ENCODE results near the gene NRG2. TPM values are rescaled to one million over a fixed set of nuclear protein-coding genes. Genes with fewer than 3 reads are reported as not detected.

Gene NRG2
- total and polyA plus RNA-seq, 9 donors: 2.6 to 32.6 (median 19.3) TPM

DNA sequence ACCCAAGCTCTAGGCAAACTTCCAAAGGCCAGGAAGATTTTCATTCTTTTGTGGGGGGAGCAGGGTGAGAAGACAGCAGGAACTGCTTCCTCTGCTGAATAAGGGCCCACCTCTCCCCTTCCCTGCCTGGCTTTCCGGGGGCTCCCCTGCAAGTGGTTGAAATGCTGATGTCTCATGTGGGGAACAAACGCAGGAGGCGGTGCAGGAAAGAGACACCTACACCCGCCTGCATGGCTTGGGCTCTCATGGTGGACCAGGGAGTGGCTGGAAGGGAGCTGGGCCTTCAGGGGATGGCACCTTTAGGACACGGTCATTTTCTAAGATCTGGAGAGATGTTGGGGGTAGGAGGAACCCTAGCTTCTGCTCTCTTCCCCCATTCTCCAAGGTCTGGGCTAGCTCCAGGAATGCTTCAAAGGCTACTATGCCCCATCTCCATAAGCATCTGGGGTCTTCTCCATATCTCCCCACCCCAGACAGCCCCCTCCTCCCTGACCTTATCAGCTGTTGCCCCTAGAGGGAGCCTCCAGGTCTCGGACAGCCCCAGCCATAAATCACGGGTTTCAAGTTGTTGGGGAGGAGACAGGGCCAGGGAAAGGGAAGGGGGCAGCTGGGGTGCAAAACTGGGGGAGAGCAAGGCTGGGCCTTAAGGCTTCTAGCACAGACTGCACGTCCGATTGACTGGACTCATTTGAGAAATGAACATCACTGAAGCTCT lies 170.9 kb downstream of the NRG2 start:
- TF ChIP-seq POLR2A (IDR thresholded peaks at IDR 0.05) (no peak), EP300 (IDR thresholded peaks at IDR 0.05) (no peak)
- TF ChIP-seq, protein P1, sequence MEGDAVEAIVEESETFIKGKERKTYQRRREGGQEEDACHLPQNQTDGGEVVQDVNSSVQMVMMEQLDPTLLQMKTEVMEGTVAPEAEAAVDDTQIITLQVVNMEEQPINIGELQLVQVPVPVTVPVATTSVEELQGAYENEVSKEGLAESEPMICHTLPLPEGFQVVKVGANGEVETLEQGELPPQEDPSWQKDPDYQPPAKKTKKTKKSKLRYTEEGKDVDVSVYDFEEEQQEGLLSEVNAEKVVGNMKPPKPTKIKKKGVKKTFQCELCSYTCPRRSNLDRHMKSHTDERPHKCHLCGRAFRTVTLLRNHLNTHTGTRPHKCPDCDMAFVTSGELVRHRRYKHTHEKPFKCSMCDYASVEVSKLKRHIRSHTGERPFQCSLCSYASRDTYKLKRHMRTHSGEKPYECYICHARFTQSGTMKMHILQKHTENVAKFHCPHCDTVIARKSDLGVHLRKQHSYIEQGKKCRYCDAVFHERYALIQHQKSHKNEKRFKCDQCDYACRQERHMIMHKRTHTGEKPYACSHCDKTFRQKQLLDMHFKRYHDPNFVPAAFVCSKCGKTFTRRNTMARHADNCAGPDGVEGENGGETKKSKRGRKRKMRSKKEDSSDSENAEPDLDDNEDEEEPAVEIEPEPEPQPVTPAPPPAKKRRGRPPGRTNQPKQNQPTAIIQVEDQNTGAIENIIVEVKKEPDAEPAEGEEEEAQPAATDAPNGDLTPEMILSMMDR (IDR thresholded peaks at IDR 0.05): no peak
- H3K27me3 ChIP-seq: no peaks in the 10 kb centered on the region
- intact Hi-C loops (cut with DNase I): no loop called here
- no peaks in the 10 kb centered on the region for H3K36me3 ChIP-seq
- WGBS, 3 donors: 83 to 90% (median 85%) methylated on average over 9 of the region's 9 CpGs
- no peaks in the 10 kb centered on the region for H3K9me3 ChIP-seq
- no peak overlapping the region for H3K4me3 ChIP-seq
- peak overlapping the region in 1 of 2 donors; percentile 46 for H3K27ac ChIP-seq
- H3K4me1 ChIP-seq (ENCODE audit: insufficient read depth): peaks cover 28% of the 10 kb centered on the region
- DNase-seq: peak in 1 of 5 donors; percentile 30

DNA sequence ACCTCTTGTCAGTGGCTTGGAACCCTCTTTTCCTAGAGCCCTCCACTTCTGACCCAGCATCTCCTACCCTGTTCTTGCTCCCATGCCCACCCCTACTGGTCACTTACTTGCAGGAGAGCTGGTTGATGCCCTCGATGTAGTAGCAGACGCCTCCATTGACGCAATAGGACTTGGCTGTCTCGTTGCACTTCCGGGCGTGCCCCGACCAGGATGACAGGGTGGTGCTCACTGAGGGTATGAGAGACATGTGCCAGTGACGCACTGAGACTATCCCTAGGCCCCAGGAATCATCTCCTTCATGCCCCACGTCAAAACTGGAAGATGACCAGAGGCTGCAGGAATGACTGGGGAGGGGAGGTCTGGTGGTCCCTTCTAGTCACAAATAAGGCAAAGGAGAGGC lies 171.5 kb downstream of the NRG2 start:
- no peak for TF ChIP-seq POLR2A (IDR thresholded peaks at IDR 0.05)
- no peak for TF ChIP-seq EP300 (IDR thresholded peaks at IDR 0.05)
- TF ChIP-seq, protein P1 (IDR thresholded peaks at IDR 0.05): no peak
- Histone ChIP-seq H3K27me3 (no peaks in the 10 kb centered on the region), H3K27ac (peak overlapping the region; percentile 38 to 46), H3K36me3 (no peaks in the 10 kb centered on the region), H3K4me3 (no peak overlapping the region), H3K9me3 (no peaks in the 10 kb centered on the region), H3K4me1 (ENCODE audit: insufficient read depth) (peaks cover 28% of the 10 kb centered on the region)
- DNase-seq: peak in 1 of 5 donors; percentile 31
- intact Hi-C loops (cut with DNase I): no loop called here
- 93 to 99% (median 96%) methylated on average over 9 of the region's 9 CpGs for WGBS, 3 donors

GRCh38 chr5:139870677-139871076 lies 172.4 kb downstream of the NRG2 start:
- Histone ChIP-seq H3K27ac (peak overlapping the region; percentile 39 to 72), H3K4me3 (no peak overlapping the region), H3K36me3 (no peaks in the 10 kb centered on the region), H3K9me3 (no peaks in the 10 kb centered on the region), H3K4me1 (ENCODE audit: insufficient read depth) (peaks cover 31% of the 10 kb centered on the region), H3K27me3 (no peaks in the 10 kb centered on the region)
- intact Hi-C loops (cut with DNase I): no loop called here
- 86 to 100% (median 89%) methylated on average over 1 of the region's 1 CpG for WGBS, 3 donors
- TF ChIP-seq EP300 (IDR thresholded peaks at IDR 0.05) (no peak), POLR2A (IDR thresholded peaks at IDR 0.05) (no peak)
- TF ChIP-seq, protein P1 (IDR thresholded peaks at IDR 0.05): no peak
- peak in 1 of 5 donors; percentile 32 for DNase-seq

DNA sequence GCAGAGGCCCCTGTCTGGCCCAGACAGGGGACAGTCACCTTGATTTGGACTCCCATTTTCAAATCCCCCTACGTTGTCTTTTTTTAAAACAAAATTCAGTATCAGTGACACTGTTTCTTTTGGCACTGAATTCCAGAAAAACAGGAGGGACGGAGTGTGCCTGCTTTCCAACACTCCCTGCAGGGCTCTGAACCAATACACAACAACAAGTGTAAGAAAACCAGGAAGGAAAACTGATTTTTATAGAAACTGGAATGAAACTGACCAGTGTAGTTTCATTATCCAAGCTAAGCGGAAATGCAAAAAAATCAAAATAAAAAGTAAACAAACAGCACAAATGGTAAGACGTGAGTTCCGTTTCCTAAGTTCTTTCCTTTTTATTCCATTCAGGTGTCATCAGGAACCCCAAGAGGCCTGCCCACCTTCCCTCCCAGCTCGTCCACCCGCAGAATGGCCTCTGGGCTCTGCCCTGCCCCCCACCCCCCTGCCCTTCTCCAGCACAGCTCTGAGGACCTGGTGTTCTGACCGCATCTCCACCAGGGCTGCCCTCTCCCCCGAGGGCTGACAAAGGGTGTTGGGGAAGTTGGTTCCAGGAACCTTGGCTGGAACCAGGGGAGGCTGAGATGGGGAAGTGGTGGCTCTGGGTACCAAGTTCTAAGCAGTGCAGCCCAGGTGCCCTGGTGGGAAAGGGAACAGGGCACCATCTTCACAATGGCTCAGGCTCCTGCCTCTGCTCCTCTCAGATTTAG lies 173.9 kb downstream of the NRG2 start:
- H3K4me1 ChIP-seq (ENCODE audit: insufficient read depth): peaks cover 32% of the 10 kb centered on the region
- no peaks in the 10 kb centered on the region for H3K9me3 ChIP-seq
- H3K36me3 ChIP-seq: no peaks in the 10 kb centered on the region
- H3K27ac ChIP-seq: peak overlapping the region; percentile 44 to 72
- H3K27me3 ChIP-seq: no peaks in the 10 kb centered on the region
- peak in 1 of 5 donors; percentile 62 for DNase-seq
- WGBS, 3 donors: 18 to 33% (median 26%) methylated on average over 9 of the region's 9 CpGs
- intact Hi-C loops (cut with DNase I): loop anchor here in 3 of 4 donors (5.0 to 10.0 kb wide), 3 partner anchors 33 to 96 kb away; no protein-coding TSS in a partner anchor
- TF ChIP-seq EP300 (IDR thresholded peaks at IDR 0.05): no peak
- no peak for TF ChIP-seq POLR2A (IDR thresholded peaks at IDR 0.05)
- TF ChIP-seq, protein P1 (IDR thresholded peaks at IDR 0.05): no peak
- no peak overlapping the region for H3K4me3 ChIP-seq

Data from ovary (tissue), 9 donors.